22Rv1 (cell line): ENCODE results near the gene CAMKMT.

Experiments
- ZFX ChIP-seq: fragments of 450-650 bp; IDR thresholded peaks from 2 replicates; pipeline ENCODE4 v1.6.1; 2017; ENCODE audit warnings: antibody characterized with exemption, borderline replicate concordance
- TF ChIP-seq, protein P1 (sequence below): fragments of 450-650 bp; IDR thresholded peaks from 2 replicates; pipeline ENCODE4 v1.5.1; 2017; ENCODE audit warnings: mild to moderate bottlenecking

DNA sequence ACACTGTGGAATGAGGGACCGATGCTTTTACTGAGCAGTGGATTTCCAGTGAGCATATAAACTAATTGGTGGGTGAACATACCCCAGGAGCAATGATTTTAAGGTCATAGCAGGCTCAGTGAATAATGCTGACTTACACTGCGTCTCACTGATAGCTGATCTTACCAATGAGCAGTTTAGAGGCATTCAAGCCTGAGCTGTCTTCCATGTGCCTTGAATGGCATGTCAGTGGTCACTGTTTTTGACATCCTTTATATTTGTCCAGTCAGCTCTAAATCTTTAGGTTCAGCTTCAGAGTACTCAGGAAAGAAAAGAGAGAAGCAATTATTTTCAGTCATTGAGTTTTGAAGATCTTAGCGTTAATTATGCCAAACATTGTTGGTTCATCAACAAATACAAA, 88.3 kb downstream of the CAMKMT start:
- TF ChIP-seq, protein P1, sequence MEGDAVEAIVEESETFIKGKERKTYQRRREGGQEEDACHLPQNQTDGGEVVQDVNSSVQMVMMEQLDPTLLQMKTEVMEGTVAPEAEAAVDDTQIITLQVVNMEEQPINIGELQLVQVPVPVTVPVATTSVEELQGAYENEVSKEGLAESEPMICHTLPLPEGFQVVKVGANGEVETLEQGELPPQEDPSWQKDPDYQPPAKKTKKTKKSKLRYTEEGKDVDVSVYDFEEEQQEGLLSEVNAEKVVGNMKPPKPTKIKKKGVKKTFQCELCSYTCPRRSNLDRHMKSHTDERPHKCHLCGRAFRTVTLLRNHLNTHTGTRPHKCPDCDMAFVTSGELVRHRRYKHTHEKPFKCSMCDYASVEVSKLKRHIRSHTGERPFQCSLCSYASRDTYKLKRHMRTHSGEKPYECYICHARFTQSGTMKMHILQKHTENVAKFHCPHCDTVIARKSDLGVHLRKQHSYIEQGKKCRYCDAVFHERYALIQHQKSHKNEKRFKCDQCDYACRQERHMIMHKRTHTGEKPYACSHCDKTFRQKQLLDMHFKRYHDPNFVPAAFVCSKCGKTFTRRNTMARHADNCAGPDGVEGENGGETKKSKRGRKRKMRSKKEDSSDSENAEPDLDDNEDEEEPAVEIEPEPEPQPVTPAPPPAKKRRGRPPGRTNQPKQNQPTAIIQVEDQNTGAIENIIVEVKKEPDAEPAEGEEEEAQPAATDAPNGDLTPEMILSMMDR = no peak
- no peak for TF ChIP-seq ZFX
